HG03442 (cell line): ENCODE measurements around the gene UST.
A peak's percentile ranks its signal among the peaks of the same experiment; 100 is the strongest.

Source experiments
- ATAC-seq: cut with Tn5 transposase; IDR thresholded peaks from one replicate; pipeline ENCODE4 v1.9.1; 2021; ENCODE audit warnings: mild to moderate bottlenecking, moderate library complexity; ENCODE audit not compliant: unreplicated experiment

UST gene

DNA sequence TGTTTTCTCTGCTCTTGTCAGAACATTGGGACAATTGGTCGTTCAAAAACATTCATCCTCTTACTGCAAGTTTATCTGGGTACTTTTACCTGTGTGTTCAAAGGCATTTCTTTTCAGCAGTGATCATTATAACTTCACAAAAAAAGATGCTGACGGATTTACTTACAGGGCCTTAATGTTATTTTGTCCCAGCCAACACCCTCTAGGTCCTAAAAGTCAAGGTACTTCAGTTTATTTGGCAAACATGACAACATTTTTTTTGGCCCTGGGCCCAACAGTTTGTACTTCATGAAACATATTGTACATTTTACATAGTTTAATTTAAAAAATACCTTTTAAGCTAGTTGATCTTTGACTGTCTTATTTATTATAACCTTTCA, 329.5 kb downstream of the UST start:
- ATAC-seq: no peak

DNA sequence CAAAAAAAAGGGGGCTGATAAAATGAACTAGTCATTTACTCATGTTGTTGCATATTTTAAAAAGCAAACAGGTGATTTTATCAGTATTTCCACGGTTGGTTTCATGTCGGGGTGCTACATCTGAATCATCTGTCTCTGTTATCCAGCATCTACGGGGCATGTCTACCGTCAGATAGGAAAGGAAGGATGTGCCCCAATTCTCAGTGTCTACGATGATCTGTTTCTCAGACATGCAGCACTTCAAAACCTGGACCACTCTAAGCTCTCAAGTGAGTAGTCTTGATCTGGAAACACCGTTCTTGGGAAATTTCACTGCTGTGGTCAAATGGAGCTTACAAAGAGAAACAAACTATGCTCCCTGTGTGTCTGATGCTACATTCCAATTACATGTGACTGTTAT, 330.4 kb downstream of the UST start:
- ATAC-seq: no peak

DNA sequence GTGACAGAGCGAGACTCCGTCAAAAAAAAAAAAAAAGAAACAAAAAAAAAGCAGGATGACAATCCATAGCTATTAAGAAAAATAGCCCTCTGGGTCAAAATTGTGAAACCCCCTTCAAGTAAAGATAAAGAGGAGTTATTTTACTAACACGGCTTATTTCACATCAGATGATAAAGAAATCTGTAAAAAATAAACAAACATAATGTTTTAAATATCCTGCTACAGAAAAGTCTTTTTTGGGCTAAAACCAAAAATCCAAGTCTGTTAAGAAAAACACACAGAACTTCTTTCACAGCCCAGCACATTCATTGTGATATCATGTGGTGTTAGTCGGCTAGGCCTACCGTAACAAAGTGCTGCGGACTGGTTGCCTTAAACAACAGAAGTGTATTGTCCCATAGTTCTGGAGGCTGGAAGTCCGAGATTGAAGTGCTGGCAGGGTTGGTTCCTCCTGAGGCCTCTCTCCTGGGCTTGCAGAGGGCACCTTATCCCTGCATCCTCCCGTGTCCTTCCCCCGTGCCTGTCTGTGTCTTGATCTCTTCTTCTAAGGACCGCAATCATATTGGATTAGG, 331.5 kb downstream of the UST start:
- ATAC-seq: no peak

DNA sequence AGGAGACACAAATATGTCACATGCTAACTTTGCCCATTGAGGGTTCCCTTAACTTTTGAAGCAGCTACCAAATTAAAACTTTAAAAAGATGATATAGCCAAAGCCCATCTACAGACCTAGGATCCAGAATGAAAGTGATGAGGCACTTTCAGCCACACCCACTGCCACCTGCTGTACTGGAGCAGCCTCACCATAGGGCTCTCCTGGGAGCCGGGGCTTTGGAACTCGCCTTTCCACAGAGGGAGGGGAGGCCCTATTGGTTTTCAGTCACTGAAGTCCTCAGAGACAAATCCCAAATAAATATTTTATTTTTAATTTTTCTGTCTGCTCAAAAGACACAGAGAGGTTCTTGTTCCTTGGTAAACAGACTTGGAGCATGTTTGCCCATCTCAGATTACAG, 332.6 kb downstream of the UST start:
- ATAC-seq: no peak

DNA sequence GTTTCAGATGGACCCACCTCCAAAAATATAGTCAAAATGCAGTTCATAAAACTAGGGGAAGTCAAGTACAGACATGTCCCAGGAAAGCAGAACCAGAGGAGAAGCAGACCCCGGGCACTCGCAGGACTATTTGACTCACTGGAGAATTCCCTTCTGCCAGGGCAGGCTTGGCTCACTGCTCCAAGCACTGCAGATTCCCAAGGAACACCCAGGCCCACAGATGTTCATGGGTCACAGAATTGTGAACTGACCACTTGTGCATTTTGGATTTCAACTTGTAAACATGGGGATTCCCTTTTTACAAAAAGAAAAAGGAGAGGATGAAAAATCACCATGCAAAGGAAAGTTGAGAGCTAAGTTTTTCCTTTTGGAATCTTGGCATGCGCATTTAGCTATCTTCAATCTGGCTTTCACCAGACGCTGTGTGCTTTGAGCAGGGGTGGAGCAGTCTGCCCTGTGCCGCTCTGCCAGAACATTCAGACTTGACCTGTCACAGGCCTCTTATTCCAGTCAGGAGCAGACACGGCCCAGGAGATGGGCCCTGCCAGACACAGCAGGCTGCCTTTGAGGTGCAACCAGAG, 333.2 kb downstream of the UST start:
- ATAC-seq: no peak

DNA sequence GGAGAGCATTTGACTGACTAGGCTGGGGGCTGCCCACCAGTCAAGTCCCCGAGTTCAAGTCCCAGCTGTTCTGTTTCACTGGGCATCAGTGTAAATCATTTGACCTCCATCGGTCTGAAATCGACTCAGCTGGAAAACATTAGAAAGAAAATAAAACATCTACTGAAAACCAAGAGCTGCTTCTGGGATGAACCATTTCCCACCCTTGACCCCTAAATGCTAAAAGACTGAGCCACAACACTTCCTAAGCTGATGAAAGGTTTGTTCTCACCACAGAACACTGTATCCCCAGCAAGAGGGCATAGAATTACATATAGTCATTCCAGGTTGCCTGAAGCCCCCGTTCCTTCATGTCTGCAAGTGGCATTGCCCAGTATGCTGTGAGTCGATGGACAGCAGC, 333.7 kb downstream of the UST start:
- no peak for ATAC-seq

DNA sequence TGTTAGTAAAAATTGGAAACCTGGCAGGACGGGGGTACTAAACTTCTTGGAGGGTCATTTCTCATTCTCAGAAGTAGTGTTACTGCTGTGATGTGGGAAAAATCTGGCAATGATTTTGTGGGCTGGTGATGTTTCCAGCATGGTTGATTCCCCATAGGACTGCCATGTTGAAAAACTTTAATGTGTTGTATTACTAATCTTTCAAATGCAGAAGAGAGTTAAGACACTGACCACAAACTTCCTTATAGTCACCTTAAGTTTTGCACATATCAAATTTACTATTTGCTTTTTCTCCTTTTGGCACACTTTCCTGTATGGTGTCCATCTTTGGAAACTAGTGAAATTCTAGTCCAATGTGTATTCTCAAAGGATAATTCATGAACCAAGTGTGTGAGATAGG, 334.5 kb downstream of the UST start:
- ATAC-seq: no peak

DNA sequence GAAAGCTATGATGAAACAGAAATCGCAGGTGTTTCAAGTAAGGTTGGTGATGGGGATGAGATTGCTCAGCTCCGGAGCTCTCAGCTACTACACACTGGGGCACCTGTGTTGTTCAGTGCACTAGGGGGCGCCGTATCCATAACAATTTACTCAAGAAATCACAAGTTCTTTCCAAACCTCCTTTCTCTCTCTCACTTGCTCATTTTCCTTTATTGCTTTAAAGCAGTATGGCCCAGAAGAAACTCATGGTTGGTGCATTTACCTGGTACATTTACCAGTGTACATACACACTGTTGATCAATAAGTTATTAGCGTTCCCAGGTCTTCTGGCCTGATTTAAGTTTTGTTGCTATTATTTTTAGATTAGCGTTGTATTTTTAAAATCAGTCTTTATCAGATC, 335.5 kb downstream of the UST start:
- ATAC-seq: peak; percentile 72

DNA sequence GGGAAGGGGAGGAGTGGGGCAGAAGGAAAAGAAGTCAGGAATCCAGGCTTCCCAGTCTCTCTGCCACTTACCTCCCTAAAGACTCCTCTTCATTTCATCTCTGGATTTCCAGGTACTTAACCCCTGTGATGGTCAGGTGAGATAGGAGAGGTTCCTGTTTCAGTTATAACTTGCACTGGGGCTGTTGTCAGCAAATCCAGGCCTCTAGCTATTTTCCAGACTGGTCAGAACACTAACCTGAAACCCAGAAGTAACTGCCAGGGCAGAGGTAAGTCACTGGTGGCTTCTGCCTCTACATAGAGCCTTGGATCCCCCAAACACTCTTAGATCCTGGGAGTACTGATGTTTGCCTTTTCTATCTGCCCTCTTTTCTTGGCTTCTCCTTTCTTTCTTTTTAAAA, 337.2 kb downstream of the UST start:
- no peak for ATAC-seq

DNA sequence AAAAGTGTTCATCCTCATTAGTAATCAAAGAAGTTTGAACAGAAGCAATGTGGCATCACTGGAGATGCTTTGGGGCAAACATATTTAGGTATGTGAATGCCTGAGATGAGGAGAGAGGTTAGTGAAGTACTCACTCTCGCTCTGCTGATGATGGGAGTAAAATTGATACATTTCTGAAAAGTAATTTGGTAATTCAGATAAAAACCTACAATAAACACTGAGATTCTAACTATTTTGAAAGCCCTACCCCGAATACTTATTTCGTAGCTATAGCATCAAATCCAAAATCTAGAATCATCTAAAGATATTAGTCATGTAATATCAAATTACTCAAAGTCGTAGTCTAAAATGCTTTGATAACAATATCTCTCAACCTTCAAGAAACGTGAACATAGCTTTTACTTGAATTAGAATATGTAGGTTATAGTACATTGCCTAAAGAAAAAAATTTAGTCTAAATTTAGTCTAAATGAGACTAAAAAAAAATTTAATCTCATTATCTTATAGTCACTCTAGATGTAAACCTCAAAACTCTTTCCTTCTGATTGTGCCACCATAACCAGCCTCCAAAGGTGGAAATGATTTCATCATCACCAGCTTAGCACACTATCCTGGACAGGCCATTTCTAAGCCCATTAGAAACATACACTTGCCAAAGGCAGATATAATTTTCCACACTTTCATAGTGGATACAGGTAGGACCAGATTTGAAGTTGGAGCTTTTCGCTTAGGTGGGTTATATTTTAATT, 338.2 kb downstream of the UST start:
- ATAC-seq: no peak

DNA sequence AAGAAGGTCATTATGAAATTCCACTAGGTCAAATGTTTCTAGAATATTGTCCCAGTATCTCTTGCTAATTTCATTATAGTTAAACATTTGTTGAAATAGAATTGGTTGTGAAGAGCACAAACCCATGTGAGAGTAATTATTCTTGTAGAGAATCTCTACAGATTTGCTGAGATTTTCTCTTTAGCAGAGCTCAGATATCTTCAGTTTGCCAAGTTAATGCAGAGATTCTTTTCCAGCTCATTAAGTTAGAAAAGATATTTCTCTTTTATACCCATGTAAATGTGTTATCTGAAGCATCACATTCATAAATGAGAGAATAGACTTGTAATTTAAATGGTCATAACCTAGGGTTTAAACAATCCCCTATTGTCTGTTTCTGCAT, 338.7 kb downstream of the UST start:
- ATAC-seq: no peak

DNA sequence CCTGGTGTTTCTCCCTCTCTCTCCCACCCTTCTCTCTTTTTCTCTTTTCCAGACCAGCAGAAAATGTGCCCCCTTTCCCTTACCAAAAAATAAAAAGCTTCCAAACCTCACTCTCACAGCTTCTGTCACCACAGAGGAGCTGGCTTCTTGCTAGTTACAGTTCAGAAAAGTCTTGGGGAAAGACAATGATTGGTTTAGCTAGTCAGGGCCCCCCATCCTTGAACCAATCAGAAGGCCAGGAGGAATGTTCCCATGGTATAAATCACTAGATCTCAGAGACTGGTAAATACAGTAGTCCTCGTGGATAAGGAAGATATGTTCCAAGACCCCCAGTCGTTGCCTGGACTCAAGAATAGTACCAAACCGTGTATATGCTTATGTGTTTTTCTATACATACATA, 339.5 kb downstream of the UST start:
- no peak for ATAC-seq

DNA sequence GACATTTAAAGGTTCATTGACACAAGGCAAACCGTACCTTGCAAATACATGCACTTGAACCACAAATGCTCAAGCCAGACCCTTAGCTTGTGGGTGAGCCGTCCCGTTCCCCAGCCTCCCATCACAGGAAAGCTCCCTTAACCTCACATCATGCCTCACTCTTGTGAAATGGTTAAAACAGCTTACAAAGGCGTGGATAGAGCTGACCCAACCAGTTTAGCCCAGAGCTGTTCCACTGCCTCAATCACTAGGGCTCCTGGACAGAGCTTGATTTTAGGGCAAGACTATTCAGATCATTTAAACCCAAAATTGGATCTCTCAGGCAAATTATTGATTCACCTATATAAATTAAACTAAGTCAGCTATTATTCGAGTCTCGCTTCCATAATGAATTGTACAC, 341.1 kb downstream of the UST start:
- no peak for ATAC-seq

DNA sequence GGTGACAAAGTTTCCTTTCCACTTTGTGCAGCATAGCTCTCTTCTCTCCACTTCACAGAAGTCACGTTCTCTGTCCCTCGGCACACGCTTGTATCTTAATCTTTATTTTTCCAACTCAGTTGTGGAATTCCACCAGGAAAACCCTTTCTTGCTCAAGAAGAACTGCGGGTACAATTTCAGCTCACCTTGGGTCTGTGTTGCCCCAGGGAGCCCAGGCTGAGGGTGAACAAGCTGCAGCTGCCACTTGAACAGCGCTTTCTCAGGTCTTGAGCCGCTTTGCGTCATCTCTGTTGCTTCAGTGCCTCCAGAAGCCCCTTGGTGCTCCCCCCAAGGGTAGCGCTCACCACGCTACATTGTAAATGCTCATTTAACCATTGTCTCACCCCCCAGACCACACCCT, 341.5 kb downstream of the UST start:
- ATAC-seq: no peak

DNA sequence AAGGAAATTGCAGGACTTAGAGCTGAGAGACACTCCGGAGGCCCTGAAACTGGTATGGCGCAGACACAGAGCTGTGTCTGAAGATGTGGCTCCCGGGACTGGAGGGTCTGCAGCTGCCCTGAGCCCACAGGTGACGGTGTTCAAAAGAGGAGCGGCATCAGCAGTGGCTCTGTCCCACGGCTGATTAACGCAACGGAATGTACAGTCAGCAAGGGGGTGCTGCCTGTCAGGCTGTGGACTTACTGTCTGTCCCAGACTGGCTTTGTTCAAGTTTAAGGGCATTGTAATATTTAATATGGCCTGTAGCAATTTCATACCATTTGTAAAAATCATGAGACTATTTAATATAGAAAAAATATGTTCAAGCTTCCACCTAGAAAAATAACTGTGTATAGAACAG, 342.7 kb downstream of the UST start:
- no peak for ATAC-seq

DNA sequence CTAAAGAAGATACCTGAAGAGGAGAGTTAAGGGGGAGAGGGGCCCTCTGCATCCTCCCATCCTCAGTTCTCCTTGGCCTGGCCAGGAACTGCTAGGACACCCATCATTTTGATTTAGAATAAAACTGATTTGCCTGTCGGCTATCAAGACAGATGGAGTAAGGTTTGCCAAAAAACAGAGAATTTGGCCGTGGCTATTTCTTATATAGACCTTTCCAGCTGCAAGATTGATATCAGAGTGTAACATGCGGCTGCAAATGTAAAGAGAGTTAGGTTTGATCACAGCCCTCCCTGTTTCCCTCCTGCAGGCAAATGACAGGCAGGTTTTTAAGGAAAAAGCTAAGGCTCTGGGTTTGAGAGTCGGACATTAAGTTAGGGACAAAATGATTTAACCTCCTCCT, 344.1 kb downstream of the UST start:
- no peak for ATAC-seq

DNA sequence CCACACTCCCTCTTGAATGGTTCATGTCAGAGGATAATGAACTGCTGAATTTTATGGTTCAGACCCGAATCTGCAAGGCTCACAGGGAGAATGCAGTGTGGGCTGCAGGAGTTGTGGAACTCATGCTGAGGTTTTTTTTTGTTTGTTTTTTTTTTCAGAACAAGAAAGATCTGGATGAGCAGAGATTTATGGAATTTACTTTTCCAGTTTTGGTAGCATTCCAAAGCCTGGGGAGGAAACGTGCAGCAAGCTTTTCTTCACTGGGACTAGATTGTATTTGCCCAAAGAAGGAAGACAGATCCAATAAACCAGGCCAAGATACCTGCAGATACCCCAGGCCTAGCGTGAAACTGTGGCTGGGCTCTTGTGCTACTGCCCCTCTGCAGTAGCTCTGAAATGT, 346.8 kb downstream of the UST start:
- no peak for ATAC-seq

DNA sequence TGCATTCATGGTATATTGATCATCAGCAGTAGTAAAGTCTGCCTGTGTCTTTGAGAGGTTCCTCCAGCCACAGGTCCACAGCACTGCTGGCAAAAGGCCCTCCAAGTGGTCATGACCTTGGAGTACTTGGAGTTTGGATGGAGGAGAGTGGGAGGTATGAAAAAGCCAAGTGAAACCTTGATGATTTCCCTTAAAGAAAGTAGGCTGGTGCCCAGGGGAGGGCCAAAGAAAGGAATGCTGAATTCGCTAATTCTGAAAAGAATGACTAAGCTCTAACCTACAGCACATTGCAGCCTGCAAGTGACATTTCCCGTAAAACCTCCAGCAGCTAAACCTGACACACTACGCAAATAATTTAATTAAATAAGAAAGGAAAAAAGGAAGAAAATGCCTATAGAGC, 347.3 kb downstream of the UST start:
- no peak for ATAC-seq

DNA sequence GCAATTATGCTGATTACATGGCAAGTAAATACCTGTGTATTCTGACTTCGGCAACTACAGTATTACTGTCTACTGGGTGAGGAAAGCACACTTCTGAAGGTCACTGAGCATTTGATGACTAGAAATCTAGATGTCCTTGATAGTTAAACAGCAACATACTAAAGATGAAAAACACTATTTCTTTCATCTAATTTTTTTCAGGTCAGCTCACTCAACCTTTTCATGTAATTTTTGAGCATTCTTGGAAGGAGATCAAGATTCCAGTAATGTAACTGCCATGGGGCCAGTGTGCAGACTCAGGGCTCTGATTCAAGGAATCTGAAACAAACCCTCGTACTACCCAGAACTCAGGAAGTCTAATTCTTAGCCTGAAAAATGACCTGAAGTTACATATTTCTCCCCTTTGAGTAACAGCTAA, 348.1 kb downstream of the UST start:
- ATAC-seq: no peak

DNA sequence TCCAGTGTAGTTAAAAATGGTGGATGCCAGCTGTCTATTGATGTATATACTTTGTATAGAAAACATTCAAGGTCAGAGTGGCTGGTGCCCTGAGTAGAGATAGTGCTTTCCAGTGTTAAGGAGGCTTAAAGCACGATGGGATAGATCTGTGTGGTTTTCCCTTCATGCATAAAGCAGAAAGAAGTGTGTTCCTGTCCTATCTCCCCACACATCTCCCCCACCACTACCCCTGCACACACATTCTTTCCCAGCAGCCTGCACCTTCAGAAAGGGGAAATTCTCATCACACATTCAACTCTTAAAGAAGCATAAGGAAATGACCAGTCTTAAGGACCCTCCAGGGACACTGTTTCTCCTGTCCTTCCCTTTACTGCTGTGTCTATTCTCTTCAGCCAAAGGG, 349.0 kb downstream of the UST start:
- no peak for ATAC-seq

DNA sequence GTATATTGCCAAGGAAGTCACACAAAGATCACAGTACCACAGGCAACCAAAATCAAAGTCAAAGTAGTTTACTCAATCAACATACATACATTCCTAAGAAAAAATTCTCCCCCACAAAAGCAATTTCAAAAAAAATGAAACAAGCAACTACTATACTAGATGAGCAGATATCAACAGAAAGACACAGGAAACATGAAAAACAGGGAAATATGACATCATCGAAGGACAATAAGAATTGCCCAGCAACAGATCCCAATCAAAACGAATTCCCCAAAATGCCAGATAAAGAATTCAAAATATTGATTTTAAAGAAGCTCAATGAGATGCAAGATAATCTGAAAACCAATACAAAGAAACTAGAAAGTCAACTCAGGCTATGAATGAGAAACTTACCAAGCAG, 351.0 kb downstream of the UST start:
- no peak for ATAC-seq

DNA sequence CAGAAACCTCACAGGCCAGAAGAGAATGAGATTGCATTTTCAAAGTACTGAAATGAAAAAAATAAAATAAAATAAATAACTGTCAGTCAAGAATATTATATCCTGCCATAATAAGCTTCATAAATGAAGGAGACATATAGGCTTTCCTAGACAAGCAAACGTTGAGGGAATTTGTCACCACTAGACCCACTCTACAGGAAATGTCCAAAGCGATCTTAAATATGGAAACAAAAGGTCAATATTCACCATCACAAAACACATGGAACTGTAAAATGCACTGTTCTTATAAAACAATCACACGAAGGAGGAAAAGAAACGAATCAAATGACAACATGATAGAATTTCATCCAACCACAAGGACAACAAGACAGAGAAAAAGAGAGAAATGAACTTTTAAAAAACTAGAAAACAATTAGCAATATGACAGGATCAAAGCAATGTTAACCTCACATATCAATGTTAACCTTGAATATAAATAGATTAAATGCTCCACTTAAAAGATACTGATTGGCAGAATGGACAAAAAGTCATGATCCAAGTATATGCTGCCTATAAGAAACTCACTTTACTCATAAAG, 352.0 kb downstream of the UST start:
- ATAC-seq: no peak
